ENCODE results near the gene ZNF319.

Gene ZNF319

GRCh38 chr16:57996406-57997175 lies 3.9 kb downstream of the ZNF319 start:
- DNase-seq (ENCODE audit: low read depth): no peak
- TF ChIP-seq CTCF (IDR thresholded peaks at IDR 0.05; ENCODE audit: insufficient read depth, low read depth, low read length, missing control alignments): no peak
- no peak overlapping the region for H3K4me3 ChIP-seq (ENCODE audit: low read depth, low read length)

GRCh38 chr16:57995721-57996405 lies 4.6 kb downstream of the ZNF319 start:
- H3K4me3 ChIP-seq (ENCODE audit: low read depth, low read length): no peak overlapping the region
- no peak for DNase-seq (ENCODE audit: low read depth)
- TF ChIP-seq CTCF (IDR thresholded peaks at IDR 0.05; ENCODE audit: insufficient read depth, low read depth, low read length, missing control alignments): no peak

GRCh38 chr16:57994778-57995177 lies 5.7 kb downstream of the ZNF319 start:
- DNase-seq (ENCODE audit: low read depth): peak; percentile 66
- H3K4me3 ChIP-seq (ENCODE audit: low read depth, low read length): no peak overlapping the region
- peak; percentile 45 for TF ChIP-seq CTCF (IDR thresholded peaks at IDR 0.05; ENCODE audit: insufficient read depth, low read depth, low read length, missing control alignments)

GRCh38 chr16:57994361-57994760 lies 6.1 kb downstream of the ZNF319 start:
- TF ChIP-seq CTCF (IDR thresholded peaks at IDR 0.05; ENCODE audit: insufficient read depth, low read depth, low read length, missing control alignments): no peak
- H3K4me3 ChIP-seq (ENCODE audit: low read depth, low read length): no peak overlapping the region
- no peak for DNase-seq (ENCODE audit: low read depth)

- no peak for TF ChIP-seq CTCF (IDR thresholded peaks at IDR 0.05; ENCODE audit: insufficient read depth, low read depth, low read length, missing control alignments)
- H3K4me3 ChIP-seq (ENCODE audit: low read depth, low read length): no peak overlapping the region
- DNase-seq (ENCODE audit: low read depth): no peak
Observed at GRCh38 chr16:57993897-57994296, 6.6 kb downstream of the ZNF319 start.

- no peak for DNase-seq (ENCODE audit: low read depth)
- H3K4me3 ChIP-seq (ENCODE audit: low read depth, low read length): no peak overlapping the region
- no peak for TF ChIP-seq CTCF (IDR thresholded peaks at IDR 0.05; ENCODE audit: insufficient read depth, low read depth, low read length, missing control alignments)
Observed at GRCh38 chr16:57993438-57993837, 7.0 kb downstream of the ZNF319 start.
